Sigmoid colon (tissue), 7 donors: ENCODE data around the gene ROBO4. TPM values are rescaled to one million over a fixed set of nuclear protein-coding genes. Genes with fewer than 3 reads are reported as not detected.
A peak's percentile ranks its signal among the peaks of the same experiment; 100 is the strongest.

Experiments
- DNase-seq: peaks from one replicate; pipeline ENCODE4 v3.0.0-alpha.2; 2019
- H3K27ac ChIP-seq, 4 donors: fragments of 200-600 bp; sonication (generic); one replicate each; pipeline ENCODE4 v1.5.1; 2016 to 2019; ENCODE audit warnings: mild to moderate bottlenecking in 1 of 4
- H3K27me3 ChIP-seq, 3 donors: fragments of 200-600 bp; sonication (generic); one replicate each; pipeline ENCODE4 v1.5.1; 2019; ENCODE audit warnings: mild to moderate bottlenecking in 1 of 3
- H3K36me3 ChIP-seq, 4 donors: fragments of 200-600 bp; sonication (generic); one replicate each; pipeline ENCODE4 v1.5.1; 2016 to 2019
- H3K4me1 ChIP-seq, 4 donors: fragments of 200-600 bp; sonication (generic); one replicate each; pipeline ENCODE4 v1.5.1; 2017 to 2019
- H3K4me3 ChIP-seq, 4 donors: fragments of 200-600 bp; sonication (generic); one replicate each; pipeline ENCODE4 v1.5.1; 2017 to 2019; ENCODE audit warnings: mild to moderate bottlenecking in 2 of 4, moderate library complexity in 1 of 4
- H3K9me3 ChIP-seq, 4 donors: fragments of 200-600 bp in 3 of 4; sonication (generic) in 3 of 4; one replicate each; pipeline versions ENCODE4 v1.5.1 to v1.6.1; 2013 to 2019
- CTCF ChIP-seq, 4 experiments: fragments of 450-650 bp in 3 of 4; fragments of 200-600 bp in 1 of 4; IDR thresholded peaks; one replicate each; pipeline ENCODE4 v1.5.1; 2016 to 2019; ENCODE audit warnings: antibody characterized with exemption in 4 of 4, mild to moderate bottlenecking in 3 of 4, moderate library complexity in 2 of 4
- EP300 ChIP-seq, 4 donors: sonication (generic); formaldehyde crosslinking; IDR thresholded peaks; one replicate each; pipeline ENCODE4 v1.6.1; 2017; ENCODE audit warnings: antibody characterized with exemption in 4 of 4
- POLR2A ChIP-seq, 2 donors: fragments of 450-650 bp; IDR thresholded peaks; one replicate each; pipeline ENCODE4 v1.6.1; 2016; ENCODE audit warnings: antibody characterized with exemption in 2 of 2, mild to moderate bottlenecking in 2 of 2, moderate library complexity in 2 of 2
- POLR2AphosphoS5 ChIP-seq, 4 donors: sonication (generic); formaldehyde crosslinking; IDR thresholded peaks; one replicate each; pipeline ENCODE4 v1.6.1; 2017; ENCODE audit warnings: antibody characterized with exemption in 4 of 4
- WGBS, 2 donors: extraction: QIAGEN DNeasy Blood & Tissue Kit; methylation state at CpG; one replicate each; pipeline ENCODE4 v1.1.7; 2013; 5-methylcytosine and 5-hydroxymethylcytosine counted together
- intact Hi-C: fragments of 100-400 bp; cut with DNase I; formaldehyde crosslinking; loops from one replicate; pipeline ENCODE4 v1.15.1; 2023
- polyA plus RNA-seq, 3 donors: library from polyadenylated mRNA; stranded (reverse); fragments of 200-250 nt; gene quantifications; one replicate each; pipeline ENCODE4 v1.2.3, GENCODE V29; 2013
- total RNA-seq, 4 donors: library from RNA; depleted of rRNA; stranded (reverse); fragments of >200 nt; gene quantifications; one replicate each; pipeline ENCODE4 v1.1.0, GENCODE V29; 2016
- donor health status: healthy with polysubstance abuse.
- donor health status: Bipolar disorder and iron deficiency.
- donor health status: healthy.

The ROBO4 gene
- total and polyA plus RNA-seq, 7 donors: 0.46 to 13.8 (median 8.1) TPM

- 13 to 17% methylated on average over 18 of the region's 18 CpGs for WGBS, 2 donors
- H3K27me3 ChIP-seq: peaks cover 44 to 99% (median 87%) of the 10 kb centered on the region in 3 donors
- H3K4me3 ChIP-seq: no peak overlapping the region
- no peak overlapping the region for H3K27ac ChIP-seq
- TF ChIP-seq EP300 (IDR thresholded peaks at IDR 0.05) (no peak), POLR2AphosphoS5 (IDR thresholded peaks at IDR 0.05) (no peak), CTCF (IDR thresholded peaks at IDR 0.05) (no peak), POLR2A (IDR thresholded peaks at IDR 0.05) (no peak)
- no peaks in the 10 kb centered on the region for H3K36me3 ChIP-seq
- H3K4me1 ChIP-seq: peaks cover 0 to 46% (median 38%) of the 10 kb centered on the region in 4 donors
- H3K9me3 ChIP-seq: no peaks in the 10 kb centered on the region
- peak; percentile 49 for DNase-seq
- intact Hi-C loops: no loop called here
Measured at GRCh38 chr11:124864176-124864891, 33.3 kb downstream of the ROBO4 start.

DNA sequence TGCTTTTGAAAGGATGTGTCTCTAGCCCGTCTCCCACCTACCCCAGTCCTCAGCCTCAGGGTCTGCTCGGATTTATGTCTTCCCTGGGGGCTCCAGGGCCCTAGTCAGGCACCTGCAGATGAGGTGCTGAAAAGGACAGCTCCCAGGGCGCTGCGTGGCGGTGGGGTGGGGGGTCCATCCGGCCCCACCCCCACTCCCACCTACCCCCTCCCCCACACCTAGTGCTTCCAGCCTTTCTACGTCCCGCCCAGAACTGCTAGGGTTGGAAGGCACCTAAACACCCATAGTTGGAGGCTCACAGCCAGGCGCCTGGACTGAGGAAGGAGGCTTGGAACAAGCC lies 33.9 kb downstream of the ROBO4 start:
- peaks cover 40 to 99% (median 82%) of the 10 kb centered on the region in 3 donors for H3K27me3 ChIP-seq
- intact Hi-C loops: no loop called here
- WGBS, 2 donors: 5 to 7% methylated on average over 9 of the region's 9 CpGs

DNA sequence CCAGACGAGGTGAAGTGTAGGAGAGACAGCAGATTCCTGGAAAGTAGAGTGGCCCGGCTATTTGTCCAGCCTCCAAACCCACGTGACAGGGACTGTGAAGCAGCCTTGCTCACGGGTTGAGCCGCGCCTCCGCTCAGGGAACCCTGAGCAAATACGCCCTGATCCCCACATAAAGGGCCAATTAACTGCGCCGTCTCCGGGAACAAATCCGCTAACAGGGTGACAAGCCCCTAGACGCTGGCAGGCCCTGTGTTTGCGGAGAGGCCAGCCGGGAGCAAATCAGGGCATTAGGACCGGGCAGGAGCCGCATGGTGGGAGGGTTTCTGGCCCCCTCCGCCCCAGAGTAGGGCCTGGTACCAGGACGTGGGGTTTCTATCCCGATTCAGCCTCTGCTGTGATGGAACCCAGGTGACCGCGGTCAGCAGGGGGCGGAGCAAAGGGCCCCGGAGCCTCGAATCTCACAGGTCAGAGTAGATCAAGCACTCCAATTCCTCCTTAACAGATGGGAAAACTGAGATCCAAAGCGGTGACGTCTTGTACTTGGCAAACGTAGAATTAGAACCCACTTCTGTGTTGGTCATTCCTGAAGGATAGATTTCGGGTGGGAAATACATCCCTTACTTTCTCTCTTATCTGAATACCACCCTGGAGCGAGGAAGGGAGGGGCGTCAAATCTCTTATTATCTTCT lies 34.4 kb downstream of the ROBO4 start:
- peak; percentile 70 for DNase-seq
- H3K4me3 ChIP-seq: peak overlapping the region in 2 of 4 donors; percentile 32 to 33
- 3 to 5% methylated on average over 31 of the region's 31 CpGs for WGBS, 2 donors
- intact Hi-C loops: no loop called here
- H3K36me3 ChIP-seq: no peaks in the 10 kb centered on the region
- H3K27me3 ChIP-seq: peaks cover 39 to 99% (median 76%) of the 10 kb centered on the region in 3 donors
- H3K9me3 ChIP-seq: no peaks in the 10 kb centered on the region
- TF ChIP-seq POLR2AphosphoS5 (IDR thresholded peaks at IDR 0.05): no peak
- no peak for TF ChIP-seq EP300 (IDR thresholded peaks at IDR 0.05)
- no peak for TF ChIP-seq CTCF (IDR thresholded peaks at IDR 0.05)
- no peak for TF ChIP-seq POLR2A (IDR thresholded peaks at IDR 0.05)
- H3K27ac ChIP-seq: no peak overlapping the region
- H3K4me1 ChIP-seq: peaks cover 0 to 37% (median 32%) of the 10 kb centered on the region in 4 donors

More for the DNA sequence above, 33.9 kb downstream of the ROBO4 start:
- Histone ChIP-seq H3K36me3 (no peaks in the 10 kb centered on the region), H3K4me1 (peaks cover 0 to 41% (median 34%) of the 10 kb centered on the region in 4 donors), H3K9me3 (no peaks in the 10 kb centered on the region), H3K4me3 (peak overlapping the region in 1 of 4 donors; percentile 32), H3K27ac (no peak overlapping the region)
- no peak for TF ChIP-seq EP300 (IDR thresholded peaks at IDR 0.05)
- no peak for TF ChIP-seq POLR2AphosphoS5 (IDR thresholded peaks at IDR 0.05)
- TF ChIP-seq CTCF (IDR thresholded peaks at IDR 0.05): no peak
- no peak for TF ChIP-seq POLR2A (IDR thresholded peaks at IDR 0.05)
- DNase-seq: peak; percentile 51

DNA sequence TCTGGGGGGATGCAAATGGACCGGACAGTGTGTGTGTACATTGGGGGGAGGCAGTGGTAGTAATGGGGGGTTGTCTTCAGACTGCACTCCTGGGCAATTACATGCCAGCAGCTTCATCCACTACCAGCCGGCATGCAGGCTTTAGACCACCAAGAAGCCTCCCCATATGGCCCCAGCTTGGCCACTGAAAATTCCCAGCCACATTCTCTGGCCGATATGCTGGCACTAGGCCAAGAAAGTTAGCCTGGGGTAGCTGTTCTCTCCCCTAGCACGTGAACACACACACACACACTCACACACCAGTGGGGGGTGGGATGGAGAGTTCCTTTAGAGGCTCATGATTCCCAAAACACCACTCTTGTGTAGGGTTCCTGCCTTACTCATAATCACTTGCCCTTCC lies 36.0 kb downstream of the ROBO4 start:
- H3K27me3 ChIP-seq: peaks cover 34 to 95% (median 60%) of the 10 kb centered on the region in 3 donors
- no peaks in the 10 kb centered on the region for H3K9me3 ChIP-seq
- peaks cover 0 to 34% (median 32%) of the 10 kb centered on the region in 4 donors for H3K4me1 ChIP-seq
- WGBS, 2 donors: 37 to 54% methylated on average over 4 of the region's 4 CpGs
- no peak overlapping the region for H3K4me3 ChIP-seq
- TF ChIP-seq EP300 (IDR thresholded peaks at IDR 0.05) (no peak), POLR2A (IDR thresholded peaks at IDR 0.05) (no peak), POLR2AphosphoS5 (IDR thresholded peaks at IDR 0.05) (no peak), CTCF (IDR thresholded peaks at IDR 0.05) (no peak)
- no peak overlapping the region for H3K27ac ChIP-seq
- H3K36me3 ChIP-seq: no peaks in the 10 kb centered on the region
- peak; percentile 29 for DNase-seq
- intact Hi-C loops: no loop called here
